Fibroblast of lung (primary cell): ENCODE data around the gene CERK.

ENCODE experiments used
- CTCF ChIP-seq, 2 donors: IDR thresholded peaks in 1 of 2; conservative IDR thresholded peaks in 1 of 2; 1 replicate in 1 of 2; 2 replicates in 1 of 2; pipeline ENCODE4 v1.5.1; 2011 to 2012; ENCODE audit warnings: low read length in 2 of 2, control low read depth in 1 of 2, inconsistent platforms in 1 of 2, low read depth in 1 of 2, mild to moderate bottlenecking in 1 of 2
- EZH2 ChIP-seq: IDR thresholded peaks from 2 replicates; pipeline ENCODE4 v1.5.1; 2012; ENCODE audit warnings: low read length, control low read depth, mild to moderate bottlenecking; ENCODE audit errors: missing control alignments

DNA sequence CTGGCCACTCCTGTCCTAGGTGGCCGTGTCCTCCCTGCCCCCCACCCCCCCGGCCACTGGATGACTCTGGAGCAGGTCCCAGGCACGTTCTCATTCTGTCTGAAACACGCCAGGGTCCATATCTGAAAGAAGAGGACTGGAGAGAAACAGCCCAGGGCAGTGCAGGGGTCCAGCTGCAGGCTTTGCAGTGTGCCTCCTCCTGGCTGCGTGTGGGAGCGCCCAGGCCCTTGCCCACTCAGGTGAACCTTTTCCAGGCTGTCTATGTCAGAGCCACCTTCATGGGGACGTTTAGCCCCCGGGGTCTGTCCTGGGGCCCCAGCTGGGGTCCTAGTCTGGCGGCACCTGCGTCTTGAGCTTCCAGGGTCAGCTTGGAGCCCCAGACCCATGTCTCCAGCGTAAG lies 102.3 kb downstream of the CERK start:
- TF ChIP-seq CTCF (conservative IDR thresholded peaks at IDR 0.05 in 1 of 2, IDR thresholded peaks at IDR 0.05 in 1 of 2; ENCODE audit: low read depth in 1 of 2, low read length in 2 of 2), result no peak
- no peak for TF ChIP-seq EZH2
